GM20000 (cell line): Measurements from ENCODE around the gene DNAJC18.

Experiments used
- DNase-seq: peaks from one replicate; pipeline ENCODE4 v3.0.0; 2012; ENCODE audit warnings: low spot score
- CTCF ChIP-seq: IDR thresholded peaks from 2 replicates; pipeline ENCODE4 v1.5.1; 2012; ENCODE audit warnings: mild to moderate bottlenecking, control low read depth; ENCODE audit errors: extremely low read depth, missing control alignments

Gene DNAJC18

GRCh38 chr5:139360384-139360783, 78.9 kb downstream of the DNAJC18 start:
- no peak for TF ChIP-seq CTCF
- DNase-seq, result no peak
